Measurements from ENCODE around the gene ERBB4.

DNA sequence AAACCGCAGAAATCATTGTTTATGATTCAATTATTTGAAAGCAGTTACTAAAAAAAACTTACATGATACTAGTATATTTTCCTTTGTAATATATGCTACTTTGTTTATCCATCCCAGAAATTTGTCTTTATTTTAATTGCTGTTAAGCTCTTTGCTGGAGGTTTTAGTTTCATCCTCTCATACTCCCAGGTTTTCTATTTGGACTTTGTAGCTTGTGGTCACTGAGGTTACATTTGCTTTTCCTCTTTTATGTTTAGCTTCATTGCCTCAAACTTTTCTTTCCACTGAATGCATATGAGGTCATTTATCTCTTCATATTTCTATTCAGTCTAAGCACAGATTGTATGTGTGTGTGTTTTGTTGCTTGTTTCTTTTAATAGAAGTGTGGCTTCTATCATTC lies 89.9 kb downstream of the ERBB4 start:
- no peak for TF ChIP-seq RFX5 (IDR thresholded peaks at IDR 0.05; ENCODE audit: low read length)
- TF ChIP-seq, protein P1, sequence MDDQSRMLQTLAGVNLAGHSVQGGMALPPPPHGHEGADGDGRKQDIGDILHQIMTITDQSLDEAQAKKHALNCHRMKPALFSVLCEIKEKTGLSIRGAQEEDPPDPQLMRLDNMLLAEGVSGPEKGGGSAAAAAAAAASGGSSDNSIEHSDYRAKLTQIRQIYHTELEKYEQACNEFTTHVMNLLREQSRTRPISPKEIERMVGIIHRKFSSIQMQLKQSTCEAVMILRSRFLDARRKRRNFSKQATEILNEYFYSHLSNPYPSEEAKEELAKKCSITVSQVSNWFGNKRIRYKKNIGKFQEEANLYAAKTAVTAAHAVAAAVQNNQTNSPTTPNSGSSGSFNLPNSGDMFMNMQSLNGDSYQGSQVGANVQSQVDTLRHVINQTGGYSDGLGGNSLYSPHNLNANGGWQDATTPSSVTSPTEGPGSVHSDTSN (IDR thresholded peaks at IDR 0.05): no peak
- TF ChIP-seq, protein P2, sequence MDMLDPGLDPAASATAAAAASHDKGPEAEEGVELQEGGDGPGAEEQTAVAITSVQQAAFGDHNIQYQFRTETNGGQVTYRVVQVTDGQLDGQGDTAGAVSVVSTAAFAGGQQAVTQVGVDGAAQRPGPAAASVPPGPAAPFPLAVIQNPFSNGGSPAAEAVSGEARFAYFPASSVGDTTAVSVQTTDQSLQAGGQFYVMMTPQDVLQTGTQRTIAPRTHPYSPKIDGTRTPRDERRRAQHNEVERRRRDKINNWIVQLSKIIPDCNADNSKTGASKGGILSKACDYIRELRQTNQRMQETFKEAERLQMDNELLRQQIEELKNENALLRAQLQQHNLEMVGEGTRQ (IDR thresholded peaks at IDR 0.05; ENCODE audit: borderline replicate concordance, low read depth, low read length): no peak
- TF ChIP-seq, protein P3, sequence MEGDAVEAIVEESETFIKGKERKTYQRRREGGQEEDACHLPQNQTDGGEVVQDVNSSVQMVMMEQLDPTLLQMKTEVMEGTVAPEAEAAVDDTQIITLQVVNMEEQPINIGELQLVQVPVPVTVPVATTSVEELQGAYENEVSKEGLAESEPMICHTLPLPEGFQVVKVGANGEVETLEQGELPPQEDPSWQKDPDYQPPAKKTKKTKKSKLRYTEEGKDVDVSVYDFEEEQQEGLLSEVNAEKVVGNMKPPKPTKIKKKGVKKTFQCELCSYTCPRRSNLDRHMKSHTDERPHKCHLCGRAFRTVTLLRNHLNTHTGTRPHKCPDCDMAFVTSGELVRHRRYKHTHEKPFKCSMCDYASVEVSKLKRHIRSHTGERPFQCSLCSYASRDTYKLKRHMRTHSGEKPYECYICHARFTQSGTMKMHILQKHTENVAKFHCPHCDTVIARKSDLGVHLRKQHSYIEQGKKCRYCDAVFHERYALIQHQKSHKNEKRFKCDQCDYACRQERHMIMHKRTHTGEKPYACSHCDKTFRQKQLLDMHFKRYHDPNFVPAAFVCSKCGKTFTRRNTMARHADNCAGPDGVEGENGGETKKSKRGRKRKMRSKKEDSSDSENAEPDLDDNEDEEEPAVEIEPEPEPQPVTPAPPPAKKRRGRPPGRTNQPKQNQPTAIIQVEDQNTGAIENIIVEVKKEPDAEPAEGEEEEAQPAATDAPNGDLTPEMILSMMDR (IDR thresholded peaks at IDR 0.05): no peak
- no peak for TF ChIP-seq GABPA (IDR thresholded peaks at IDR 0.05; ENCODE audit: low read depth)
- no peak for TF ChIP-seq REST (IDR thresholded peaks at IDR 0.05; ENCODE audit: low read depth, low read length)
- no peak for TF ChIP-seq FOXM1 (IDR thresholded peaks at IDR 0.05; ENCODE audit: low read depth)
- TF ChIP-seq EZH2phosphoT487 (IDR thresholded peaks at IDR 0.05; ENCODE audit: borderline replicate concordance, low read depth): no peak
- no peak for TF ChIP-seq POLR2AphosphoS5 (IDR thresholded peaks at IDR 0.05; ENCODE audit: low read depth, low read length)
- no peak for TF ChIP-seq TAF1 (IDR thresholded peaks at IDR 0.05; ENCODE audit: borderline replicate concordance, low read depth, low read length)
- TF ChIP-seq, protein P4, sequence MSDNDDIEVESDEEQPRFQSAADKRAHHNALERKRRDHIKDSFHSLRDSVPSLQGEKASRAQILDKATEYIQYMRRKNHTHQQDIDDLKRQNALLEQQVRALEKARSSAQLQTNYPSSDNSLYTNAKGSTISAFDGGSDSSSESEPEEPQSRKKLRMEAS (IDR thresholded peaks at IDR 0.05; ENCODE audit: low read depth): no peak

Measured in SK-N-SH (cell line).